GM12801 (cell line): Measurements from ENCODE around the gene EHMT1.

Source experiments
- TF ChIP-seq, protein P1 (sequence below): IDR thresholded peaks from one replicate; pipeline ENCODE4 v1.5.1; 2011; ENCODE audit warnings: control low read depth; ENCODE audit not compliant: insufficient read length; ENCODE audit errors: extremely low read depth

The EHMT1 gene

GRCh38 chr9:137878146-137878941, 259.5 kb downstream of the EHMT1 start:
- TF ChIP-seq, protein P1, sequence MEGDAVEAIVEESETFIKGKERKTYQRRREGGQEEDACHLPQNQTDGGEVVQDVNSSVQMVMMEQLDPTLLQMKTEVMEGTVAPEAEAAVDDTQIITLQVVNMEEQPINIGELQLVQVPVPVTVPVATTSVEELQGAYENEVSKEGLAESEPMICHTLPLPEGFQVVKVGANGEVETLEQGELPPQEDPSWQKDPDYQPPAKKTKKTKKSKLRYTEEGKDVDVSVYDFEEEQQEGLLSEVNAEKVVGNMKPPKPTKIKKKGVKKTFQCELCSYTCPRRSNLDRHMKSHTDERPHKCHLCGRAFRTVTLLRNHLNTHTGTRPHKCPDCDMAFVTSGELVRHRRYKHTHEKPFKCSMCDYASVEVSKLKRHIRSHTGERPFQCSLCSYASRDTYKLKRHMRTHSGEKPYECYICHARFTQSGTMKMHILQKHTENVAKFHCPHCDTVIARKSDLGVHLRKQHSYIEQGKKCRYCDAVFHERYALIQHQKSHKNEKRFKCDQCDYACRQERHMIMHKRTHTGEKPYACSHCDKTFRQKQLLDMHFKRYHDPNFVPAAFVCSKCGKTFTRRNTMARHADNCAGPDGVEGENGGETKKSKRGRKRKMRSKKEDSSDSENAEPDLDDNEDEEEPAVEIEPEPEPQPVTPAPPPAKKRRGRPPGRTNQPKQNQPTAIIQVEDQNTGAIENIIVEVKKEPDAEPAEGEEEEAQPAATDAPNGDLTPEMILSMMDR: no peak

DNA sequence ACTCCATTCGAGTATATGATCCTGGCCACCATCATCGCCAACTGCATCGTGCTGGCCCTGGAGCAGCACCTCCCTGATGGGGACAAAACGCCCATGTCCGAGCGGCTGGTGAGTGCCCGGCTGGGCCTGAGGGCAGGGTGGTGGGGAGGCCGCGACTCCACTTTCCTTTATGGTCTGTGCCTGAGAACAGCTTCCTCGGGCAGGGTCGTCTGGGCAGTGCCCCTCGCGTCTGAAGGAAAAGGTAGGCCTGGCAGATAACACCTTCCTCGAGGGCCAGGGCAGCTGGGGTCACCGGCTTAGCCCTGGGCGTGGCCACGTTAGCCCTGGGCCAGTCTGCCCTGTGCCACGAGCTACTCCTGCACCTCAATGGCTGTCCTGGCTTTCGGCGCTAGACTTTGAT, 260.2 kb downstream of the EHMT1 start:
- TF ChIP-seq, protein P1: no peak

DNA sequence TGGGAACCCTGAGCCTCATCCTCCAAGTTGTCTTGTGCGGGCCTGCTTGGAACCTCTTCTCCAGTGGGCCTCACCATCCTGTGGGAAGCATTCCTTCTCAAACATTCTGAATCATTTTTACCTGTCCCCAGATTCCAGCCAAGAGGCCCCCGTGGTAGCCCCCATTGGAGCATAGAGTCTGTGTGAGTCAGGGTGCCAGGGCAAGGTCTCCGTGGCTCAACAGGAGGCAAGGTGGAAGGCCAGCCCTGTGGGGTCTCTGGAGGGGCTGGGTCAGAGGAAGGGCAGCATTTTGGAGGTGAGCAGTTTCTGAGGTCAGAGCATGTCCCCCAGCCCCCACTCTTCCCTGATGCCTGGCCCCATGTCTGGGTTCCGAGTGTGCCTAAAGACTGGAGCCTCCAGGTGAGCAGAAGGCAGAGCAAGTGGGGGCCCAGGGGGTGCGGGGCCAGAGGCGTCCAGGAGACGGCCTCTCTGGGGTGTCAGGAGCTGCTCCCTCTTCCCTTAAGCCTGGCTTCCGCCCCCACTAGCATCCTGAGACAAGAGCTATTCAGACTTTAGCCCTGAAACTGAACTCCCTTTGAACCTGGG, 260.9 kb downstream of the EHMT1 start:
- TF ChIP-seq, protein P1: no peak

- TF ChIP-seq, protein P1: no peak
Measured at GRCh38 chr9:137880160-137880975, 261.6 kb downstream of the EHMT1 start.

- TF ChIP-seq, protein P1: no peak
Measured at GRCh38 chr9:137880976-137881530, 262.2 kb downstream of the EHMT1 start.

- TF ChIP-seq, protein P1: no peak
Measured at GRCh38 chr9:137881591-137882505, 263.0 kb downstream of the EHMT1 start.
